ENCODE data around the gene GCLM. TPM values are rescaled to one million over a fixed set of nuclear protein-coding genes. Genes with fewer than 3 reads are reported as not detected.
"Not testable (repeated sequence)": the region's sequence is repeated elsewhere in the genome, so short reads cannot be mapped to it uniquely, and the experiment has no call there.

GCLM gene
- polyA plus RNA-seq, 2 of the 4 experiments (the other 2 are of a cell fraction) = 100 to 163 TPM

DNA sequence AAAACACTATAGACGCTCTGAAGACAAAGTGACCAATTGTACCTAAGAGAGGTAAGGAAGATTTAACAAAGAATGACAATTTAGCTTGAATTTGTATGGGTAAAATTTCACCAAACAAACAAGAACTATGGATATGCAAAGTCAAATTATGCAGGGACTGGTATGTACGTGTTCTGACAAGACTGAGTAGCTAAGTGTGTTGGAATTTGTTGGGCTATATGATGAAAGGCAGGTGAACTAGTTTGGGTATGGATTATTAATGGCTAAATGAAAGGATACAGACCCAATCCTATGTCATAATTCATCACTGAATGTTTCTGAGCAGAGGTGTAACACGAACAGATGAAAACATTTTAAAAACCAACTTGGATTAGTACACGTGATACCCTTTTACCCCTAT, 37.9 kb downstream of the GCLM start (continued):
- TF ChIP-seq, protein P1, sequence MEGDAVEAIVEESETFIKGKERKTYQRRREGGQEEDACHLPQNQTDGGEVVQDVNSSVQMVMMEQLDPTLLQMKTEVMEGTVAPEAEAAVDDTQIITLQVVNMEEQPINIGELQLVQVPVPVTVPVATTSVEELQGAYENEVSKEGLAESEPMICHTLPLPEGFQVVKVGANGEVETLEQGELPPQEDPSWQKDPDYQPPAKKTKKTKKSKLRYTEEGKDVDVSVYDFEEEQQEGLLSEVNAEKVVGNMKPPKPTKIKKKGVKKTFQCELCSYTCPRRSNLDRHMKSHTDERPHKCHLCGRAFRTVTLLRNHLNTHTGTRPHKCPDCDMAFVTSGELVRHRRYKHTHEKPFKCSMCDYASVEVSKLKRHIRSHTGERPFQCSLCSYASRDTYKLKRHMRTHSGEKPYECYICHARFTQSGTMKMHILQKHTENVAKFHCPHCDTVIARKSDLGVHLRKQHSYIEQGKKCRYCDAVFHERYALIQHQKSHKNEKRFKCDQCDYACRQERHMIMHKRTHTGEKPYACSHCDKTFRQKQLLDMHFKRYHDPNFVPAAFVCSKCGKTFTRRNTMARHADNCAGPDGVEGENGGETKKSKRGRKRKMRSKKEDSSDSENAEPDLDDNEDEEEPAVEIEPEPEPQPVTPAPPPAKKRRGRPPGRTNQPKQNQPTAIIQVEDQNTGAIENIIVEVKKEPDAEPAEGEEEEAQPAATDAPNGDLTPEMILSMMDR (IDR thresholded peaks at IDR 0.05) = no peak
- no peak for TF ChIP-seq NPAS2 (CRISPR knock-in tag; IDR thresholded peaks at IDR 0.05; ENCODE audit: borderline replicate concordance)
- TF ChIP-seq, protein P2, sequence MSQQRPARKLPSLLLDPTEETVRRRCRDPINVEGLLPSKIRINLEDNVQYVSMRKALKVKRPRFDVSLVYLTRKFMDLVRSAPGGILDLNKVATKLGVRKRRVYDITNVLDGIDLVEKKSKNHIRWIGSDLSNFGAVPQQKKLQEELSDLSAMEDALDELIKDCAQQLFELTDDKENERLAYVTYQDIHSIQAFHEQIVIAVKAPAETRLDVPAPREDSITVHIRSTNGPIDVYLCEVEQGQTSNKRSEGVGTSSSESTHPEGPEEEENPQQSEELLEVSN (IDR thresholded peaks at IDR 0.05; ENCODE audit: borderline replicate concordance, low read depth) = no peak

DNA sequence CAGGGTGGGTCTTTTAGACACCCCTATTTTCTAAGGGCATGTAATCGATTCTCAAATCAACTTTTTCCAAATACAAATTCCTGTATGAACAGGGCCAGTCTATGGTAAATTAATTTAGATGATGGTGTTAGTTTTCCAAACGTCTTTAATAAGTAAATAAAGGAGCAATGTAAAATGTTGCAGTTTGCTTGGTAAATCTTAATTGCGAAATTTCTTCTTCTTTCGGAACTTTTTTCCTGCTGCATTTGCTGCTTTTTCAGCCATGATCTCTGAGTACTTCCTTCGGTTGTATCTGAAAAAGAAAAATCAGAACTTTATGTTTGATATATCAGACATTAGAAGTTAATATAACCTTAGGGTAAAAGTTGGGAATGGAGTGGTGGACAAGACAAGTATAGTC, 39.6 kb downstream of the GCLM start:
- DNase-seq (ENCODE audit: low read depth in 1 of 2, low spot score in 1 of 2) = no peak
- H3K9me3 ChIP-seq = no peaks in the 10 kb centered on the region
- ChIA-PET CTCF (no interaction called here), POLR2A (no interaction called here)
- 88% methylated on average over 5 of the region's 5 CpGs for WGBS (ENCODE audit: missing lambda C conversion rate)
- H3K4me1 ChIP-seq = 0 out of 3 replicates have a peak, but pooled peaks cover 6% of the 10 kb centered on the region
- TF ChIP-seq HOXB13 (CRISPR knock-in tag; IDR thresholded peaks at IDR 0.05; ENCODE audit: low read depth) = no peak
- TF ChIP-seq FOXS1 (CRISPR knock-in tag; IDR thresholded peaks at IDR 0.05) = no peak
- no peak for TF ChIP-seq NR3C1 (IDR thresholded peaks at IDR 0.05)
- TF ChIP-seq HOXB5 (CRISPR knock-in tag; IDR thresholded peaks at IDR 0.05) = no peak
- TF ChIP-seq CBX2 (IDR thresholded peaks at IDR 0.05; ENCODE audit: borderline replicate concordance, low read depth) = no peak
- no peak for TF ChIP-seq BHLHE40 (IDR thresholded peaks at IDR 0.05; ENCODE audit: low read depth, low read length)
- no peak for TF ChIP-seq JUN (IDR thresholded peaks at IDR 0.05)
- no peak for TF ChIP-seq HDAC2 (IDR thresholded peaks at IDR 0.05)
- no peak for TF ChIP-seq CHD2 (IDR thresholded peaks at IDR 0.05; ENCODE audit: low read length, partially characterized antibody)
- no peak for TF ChIP-seq TP53 (CRISPR knock-in tag; IDR thresholded peaks at IDR 0.05)
- no peak for TF ChIP-seq FOSL2 (IDR thresholded peaks at IDR 0.05)
- TF ChIP-seq FOSL2 (CRISPR knock-in tag; IDR thresholded peaks at IDR 0.05) = no peak
- TF ChIP-seq PHF8 (IDR thresholded peaks at IDR 0.05; ENCODE audit: borderline replicate concordance, low read depth) = no peak
- no peak for TF ChIP-seq HEYL (CRISPR knock-in tag; IDR thresholded peaks at IDR 0.05)
- TF ChIP-seq SMC3 (IDR thresholded peaks at IDR 0.05) = no peak
- TF ChIP-seq CBX8 (IDR thresholded peaks at IDR 0.05) = no peak
- no peak for TF ChIP-seq CEBPB (IDR thresholded peaks at IDR 0.05)
- no peak overlapping the region for H3K4me3 ChIP-seq
- ATAC-seq = no peak
- no peak overlapping the region for H3K4me2 ChIP-seq
- H3K27ac ChIP-seq = no peak overlapping the region
- FAIRE-seq = no peak

DNA sequence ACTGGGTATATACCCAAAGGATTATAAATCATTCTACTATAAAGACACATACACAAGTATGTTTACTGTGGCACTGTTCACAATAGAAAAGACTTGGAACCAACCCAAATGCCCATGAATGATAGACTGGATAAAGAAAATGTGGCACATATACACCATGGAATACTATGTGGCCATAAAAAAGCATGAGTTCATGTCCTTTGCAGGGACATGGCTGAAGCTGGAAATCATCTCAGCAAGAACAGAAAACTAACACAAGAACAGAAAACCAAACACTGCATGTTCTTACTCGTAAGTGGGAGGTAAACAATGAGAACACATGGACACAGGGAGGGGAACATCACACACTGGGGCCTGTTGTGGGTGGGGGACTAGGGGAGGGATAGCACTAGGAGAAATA, 40.7 kb downstream of the GCLM start:
- H3K9me3 ChIP-seq; POLR2A ChIA-PET; DNase-seq (ENCODE audit: low read depth in 1 of 2, low spot score in 1 of 2); ATAC-seq; H3K4me3 ChIP-seq; CTCF ChIA-PET; H3K27ac ChIP-seq; FAIRE-seq; H3K4me1 ChIP-seq; H3K4me2 ChIP-seq: not testable (repeated sequence)
- WGBS (ENCODE audit: missing lambda C conversion rate) = 73% methylated on average over 1 of the region's 1 CpG

DNA sequence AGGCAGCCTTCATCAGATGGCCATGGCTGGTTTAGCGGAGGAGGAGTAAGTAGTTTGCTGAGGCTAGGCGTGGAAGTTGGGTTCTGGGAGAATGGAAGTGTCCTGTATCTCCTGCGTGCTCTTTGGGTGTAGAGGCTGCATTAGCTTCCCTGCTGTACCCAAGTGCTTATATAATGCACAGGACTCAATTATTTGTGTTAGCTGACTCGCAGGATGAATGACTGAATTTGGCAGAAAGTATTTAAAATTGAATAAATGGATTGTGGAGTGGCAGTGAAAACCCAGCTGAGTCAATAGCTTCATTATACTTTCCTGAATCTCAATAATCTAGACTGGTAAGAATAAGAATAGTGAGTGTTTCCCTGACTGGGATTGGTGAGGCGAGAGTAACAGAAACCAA, 44.0 kb downstream of the GCLM start:
- Histone ChIP-seq H3K4me3 (no peak overlapping the region), H3K4me1 (no peaks in the 10 kb centered on the region), H3K4me2 (no peak overlapping the region), H3K27ac (no peak overlapping the region), H3K9me3 (no peaks in the 10 kb centered on the region)
- FAIRE-seq = no peak
- no peak for DNase-seq (ENCODE audit: low read depth in 1 of 2, low spot score in 1 of 2)
- ChIA-PET POLR2A (no interaction called here), CTCF (interaction anchor here (0.7 to 0.9 kb wide), 2 partner anchors 8 to 10 kb away, joined by 3 read pairs; no protein-coding TSS in a partner anchor)
- WGBS (ENCODE audit: missing lambda C conversion rate) = 91% methylated on average over 5 of the region's 5 CpGs
- peak; percentile 29 to 35; a peak in 2 of 6 replicates for ATAC-seq
- TF ChIP-seq, protein P3, sequence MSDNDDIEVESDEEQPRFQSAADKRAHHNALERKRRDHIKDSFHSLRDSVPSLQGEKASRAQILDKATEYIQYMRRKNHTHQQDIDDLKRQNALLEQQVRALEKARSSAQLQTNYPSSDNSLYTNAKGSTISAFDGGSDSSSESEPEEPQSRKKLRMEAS (IDR thresholded peaks at IDR 0.05) = no peak
- TF ChIP-seq SREBF2 (IDR thresholded peaks at IDR 0.05) (no peak), FOXS1 (CRISPR knock-in tag; IDR thresholded peaks at IDR 0.05) (no peak), JUN (IDR thresholded peaks at IDR 0.05) (no peak), EHF (CRISPR knock-in tag; IDR thresholded peaks at IDR 0.05) (no peak), CBX8 (IDR thresholded peaks at IDR 0.05) (no peak)
- TF ChIP-seq, protein P4, sequence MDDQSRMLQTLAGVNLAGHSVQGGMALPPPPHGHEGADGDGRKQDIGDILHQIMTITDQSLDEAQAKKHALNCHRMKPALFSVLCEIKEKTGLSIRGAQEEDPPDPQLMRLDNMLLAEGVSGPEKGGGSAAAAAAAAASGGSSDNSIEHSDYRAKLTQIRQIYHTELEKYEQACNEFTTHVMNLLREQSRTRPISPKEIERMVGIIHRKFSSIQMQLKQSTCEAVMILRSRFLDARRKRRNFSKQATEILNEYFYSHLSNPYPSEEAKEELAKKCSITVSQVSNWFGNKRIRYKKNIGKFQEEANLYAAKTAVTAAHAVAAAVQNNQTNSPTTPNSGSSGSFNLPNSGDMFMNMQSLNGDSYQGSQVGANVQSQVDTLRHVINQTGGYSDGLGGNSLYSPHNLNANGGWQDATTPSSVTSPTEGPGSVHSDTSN (IDR thresholded peaks at IDR 0.05) = no peak
- TF ChIP-seq, protein P5, sequence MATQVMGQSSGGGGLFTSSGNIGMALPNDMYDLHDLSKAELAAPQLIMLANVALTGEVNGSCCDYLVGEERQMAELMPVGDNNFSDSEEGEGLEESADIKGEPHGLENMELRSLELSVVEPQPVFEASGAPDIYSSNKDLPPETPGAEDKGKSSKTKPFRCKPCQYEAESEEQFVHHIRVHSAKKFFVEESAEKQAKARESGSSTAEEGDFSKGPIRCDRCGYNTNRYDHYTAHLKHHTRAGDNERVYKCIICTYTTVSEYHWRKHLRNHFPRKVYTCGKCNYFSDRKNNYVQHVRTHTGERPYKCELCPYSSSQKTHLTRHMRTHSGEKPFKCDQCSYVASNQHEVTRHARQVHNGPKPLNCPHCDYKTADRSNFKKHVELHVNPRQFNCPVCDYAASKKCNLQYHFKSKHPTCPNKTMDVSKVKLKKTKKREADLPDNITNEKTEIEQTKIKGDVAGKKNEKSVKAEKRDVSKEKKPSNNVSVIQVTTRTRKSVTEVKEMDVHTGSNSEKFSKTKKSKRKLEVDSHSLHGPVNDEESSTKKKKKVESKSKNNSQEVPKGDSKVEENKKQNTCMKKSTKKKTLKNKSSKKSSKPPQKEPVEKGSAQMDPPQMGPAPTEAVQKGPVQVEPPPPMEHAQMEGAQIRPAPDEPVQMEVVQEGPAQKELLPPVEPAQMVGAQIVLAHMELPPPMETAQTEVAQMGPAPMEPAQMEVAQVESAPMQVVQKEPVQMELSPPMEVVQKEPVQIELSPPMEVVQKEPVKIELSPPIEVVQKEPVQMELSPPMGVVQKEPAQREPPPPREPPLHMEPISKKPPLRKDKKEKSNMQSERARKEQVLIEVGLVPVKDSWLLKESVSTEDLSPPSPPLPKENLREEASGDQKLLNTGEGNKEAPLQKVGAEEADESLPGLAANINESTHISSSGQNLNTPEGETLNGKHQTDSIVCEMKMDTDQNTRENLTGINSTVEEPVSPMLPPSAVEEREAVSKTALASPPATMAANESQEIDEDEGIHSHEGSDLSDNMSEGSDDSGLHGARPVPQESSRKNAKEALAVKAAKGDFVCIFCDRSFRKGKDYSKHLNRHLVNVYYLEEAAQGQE (IDR thresholded peaks at IDR 0.05) = no peak
- TF ChIP-seq, protein P1 (IDR thresholded peaks at IDR 0.05) = no peak

All from A549 (cell line).